Right lobe of liver (tissue), 4 donors: ENCODE data around the gene ZFC3H1.

Experiments
- POLR2A ChIP-seq: fragments of 450-650 bp; IDR thresholded peaks from one replicate; pipeline ENCODE4 v1.6.1; 2017; ENCODE audit warnings: antibody characterized with exemption, mild to moderate bottlenecking
- TF ChIP-seq, protein P1 (sequence below), 4 donors: fragments of 200-600 bp in 3 of 4; fragments of 450-650 bp in 1 of 4; IDR thresholded peaks; one replicate each; pipeline versions ENCODE4 v1.5.1 to v1.8.0; 2016 to 2022; ENCODE audit warnings: antibody characterized with exemption in 4 of 4, mild to moderate bottlenecking in 2 of 4
- donor health status: DM: no; HTN: no; CAD: no.
- donor health status: DM: no; HTN: no; CAD: no.
- donor health status: DM: no; HTN: yes; CAD: no.

DNA sequence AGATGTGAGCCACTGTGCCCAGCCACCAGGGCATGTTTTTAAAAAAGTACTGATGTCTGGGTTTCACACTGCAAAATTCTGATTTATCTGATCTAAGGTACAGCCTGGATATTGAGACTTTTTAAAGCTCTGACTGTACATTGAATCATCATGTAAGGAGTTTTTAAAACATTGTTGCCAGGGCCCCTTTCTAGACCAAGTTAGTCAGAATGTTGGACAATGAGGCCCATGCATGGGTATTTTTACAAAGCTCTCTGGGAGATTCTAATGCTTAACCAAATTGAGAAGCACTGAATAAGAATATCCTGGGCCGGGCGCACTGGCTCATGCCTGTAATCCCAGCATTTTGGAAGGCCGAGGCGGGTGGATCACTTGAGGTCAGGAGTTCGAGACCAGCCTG, 38.9 kb upstream of the ZFC3H1 start:
- TF ChIP-seq, protein P1, sequence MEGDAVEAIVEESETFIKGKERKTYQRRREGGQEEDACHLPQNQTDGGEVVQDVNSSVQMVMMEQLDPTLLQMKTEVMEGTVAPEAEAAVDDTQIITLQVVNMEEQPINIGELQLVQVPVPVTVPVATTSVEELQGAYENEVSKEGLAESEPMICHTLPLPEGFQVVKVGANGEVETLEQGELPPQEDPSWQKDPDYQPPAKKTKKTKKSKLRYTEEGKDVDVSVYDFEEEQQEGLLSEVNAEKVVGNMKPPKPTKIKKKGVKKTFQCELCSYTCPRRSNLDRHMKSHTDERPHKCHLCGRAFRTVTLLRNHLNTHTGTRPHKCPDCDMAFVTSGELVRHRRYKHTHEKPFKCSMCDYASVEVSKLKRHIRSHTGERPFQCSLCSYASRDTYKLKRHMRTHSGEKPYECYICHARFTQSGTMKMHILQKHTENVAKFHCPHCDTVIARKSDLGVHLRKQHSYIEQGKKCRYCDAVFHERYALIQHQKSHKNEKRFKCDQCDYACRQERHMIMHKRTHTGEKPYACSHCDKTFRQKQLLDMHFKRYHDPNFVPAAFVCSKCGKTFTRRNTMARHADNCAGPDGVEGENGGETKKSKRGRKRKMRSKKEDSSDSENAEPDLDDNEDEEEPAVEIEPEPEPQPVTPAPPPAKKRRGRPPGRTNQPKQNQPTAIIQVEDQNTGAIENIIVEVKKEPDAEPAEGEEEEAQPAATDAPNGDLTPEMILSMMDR (IDR thresholded peaks at IDR 0.05), result no peak
- TF ChIP-seq POLR2A, result no peak
